Stimulated activated CD4-positive, alpha-beta T cell treated with anti-CD3 and anti-CD28 coated beads, Interleukin-1b, Interleukin-23, amount 100 ng/mL, for 48 hours (primary cell): ENCODE data around the gene HVCN1.
"Not testable (repeated sequence)": the region's sequence is repeated elsewhere in the genome, so short reads cannot be mapped to it uniquely, and the experiment has no call there.

Source experiments
- DNase-seq: peaks from one replicate; pipeline ENCODE4 v3.0.0-alpha.2; 2020

The HVCN1 gene

GRCh38 chr12:110661337-110661972 is 27.5 kb downstream of the HVCN1 start:
- DNase-seq = peak; percentile 39

- DNase-seq = no peak
These were observed 30.0 kb downstream of the HVCN1 start for GRCh38 chr12:110658878-110659277.

GRCh38 chr12:110658242-110658641 is 30.7 kb downstream of the HVCN1 start:
- no peak for DNase-seq

GRCh38 chr12:110657747-110658146 is 31.2 kb downstream of the HVCN1 start:
- DNase-seq = no peak

GRCh38 chr12:110656071-110656655 is 32.8 kb downstream of the HVCN1 start:
- no peak for DNase-seq

GRCh38 chr12:110654238-110654637 is 34.7 kb downstream of the HVCN1 start:
- DNase-seq = not testable (repeated sequence)

GRCh38 chr12:110649341-110649847 is 39.5 kb downstream of the HVCN1 start:
- no peak for DNase-seq

- DNase-seq = no peak
These were observed 41.3 kb downstream of the HVCN1 start for GRCh38 chr12:110647631-110648040.

GRCh38 chr12:110641521-110641920 is 47.4 kb downstream of the HVCN1 start:
- DNase-seq = no peak

GRCh38 chr12:110640275-110641025 is 48.5 kb downstream of the HVCN1 start:
- no peak for DNase-seq

GRCh38 chr12:110639336-110640141 is 49.4 kb downstream of the HVCN1 start:
- no peak for DNase-seq

GRCh38 chr12:110638796-110639195 is 50.1 kb downstream of the HVCN1 start:
- no peak for DNase-seq

- DNase-seq = no peak
These were observed 51.0 kb downstream of the HVCN1 start for GRCh38 chr12:110637869-110638441.

GRCh38 chr12:110636516-110636915 is 52.4 kb downstream of the HVCN1 start:
- DNase-seq = no peak

- DNase-seq = no peak
These were observed 53.9 kb downstream of the HVCN1 start for GRCh38 chr12:110635055-110635454.

- no peak for DNase-seq
These were observed 61.3 kb downstream of the HVCN1 start for GRCh38 chr12:110627500-110628195.

GRCh38 chr12:110622582-110622981 is 66.3 kb downstream of the HVCN1 start:
- no peak for DNase-seq

GRCh38 chr12:110619534-110619953 is 69.4 kb downstream of the HVCN1 start:
- DNase-seq = peak; percentile 39

- DNase-seq = no peak
These were observed 72.3 kb downstream of the HVCN1 start for GRCh38 chr12:110616471-110617115.

- no peak for DNase-seq
These were observed 73.7 kb downstream of the HVCN1 start for GRCh38 chr12:110615171-110615570.
